ENCODE results near the gene AQR. TPM values are rescaled to one million over a fixed set of nuclear protein-coding genes. Genes with fewer than 3 reads are reported as not detected.

The AQR gene
- 9.5 and 11.9 TPM in 2 replicates for total RNA-seq (2014; rRNA removed; shearing (Covaris generic); ENCODE audit: low replicate concordance)

DNA sequence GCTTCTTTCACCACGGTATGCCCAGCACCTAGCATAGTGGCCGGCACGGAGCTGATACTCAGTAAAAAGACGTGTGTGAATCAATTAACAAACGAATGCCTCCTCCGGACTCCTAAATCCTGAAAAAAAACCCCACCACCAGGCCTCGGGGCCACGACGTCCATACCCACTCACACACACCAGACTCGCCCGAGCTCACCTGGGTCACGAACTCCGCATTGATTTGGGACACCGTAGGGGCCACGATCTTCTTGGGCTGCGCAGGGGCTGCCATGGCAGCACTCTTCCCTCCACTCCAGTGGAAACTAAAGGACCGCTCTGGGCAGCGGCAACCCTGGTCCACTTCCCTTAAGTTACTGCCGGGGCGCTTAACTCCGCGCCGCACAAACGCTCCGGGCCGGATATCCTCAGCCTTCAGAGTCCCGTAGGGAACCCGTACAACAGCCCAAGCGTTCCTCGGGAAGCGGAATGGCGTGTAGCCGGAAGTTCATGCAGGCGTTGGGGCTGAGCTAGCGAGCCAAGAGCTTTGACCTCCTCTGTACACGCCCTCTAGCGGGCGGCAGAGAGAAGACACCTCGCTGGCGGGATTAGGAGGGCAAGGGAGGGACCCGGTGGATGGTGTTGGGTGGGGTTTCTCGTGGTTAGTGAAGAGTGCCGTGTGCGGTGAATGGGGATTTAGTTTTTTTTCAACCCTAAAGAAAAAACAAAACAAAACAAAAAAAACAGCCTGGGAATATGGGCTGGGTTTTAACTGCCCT is at the start of gene AQR:
TSS of gene AQR (minus strand) at position 403 of the 758 bp plus-strand sequence. CDS start at position 274, 129 bp downstream.
- DNase-seq (ENCODE audit: low read depth): peak; percentile 91
- in situ Hi-C loops (cut with HindIII; ENCODE audit: low pct_unique_long_range_greater_than_20kb, low sequenced_read_pairs): no loop called here

DNA sequence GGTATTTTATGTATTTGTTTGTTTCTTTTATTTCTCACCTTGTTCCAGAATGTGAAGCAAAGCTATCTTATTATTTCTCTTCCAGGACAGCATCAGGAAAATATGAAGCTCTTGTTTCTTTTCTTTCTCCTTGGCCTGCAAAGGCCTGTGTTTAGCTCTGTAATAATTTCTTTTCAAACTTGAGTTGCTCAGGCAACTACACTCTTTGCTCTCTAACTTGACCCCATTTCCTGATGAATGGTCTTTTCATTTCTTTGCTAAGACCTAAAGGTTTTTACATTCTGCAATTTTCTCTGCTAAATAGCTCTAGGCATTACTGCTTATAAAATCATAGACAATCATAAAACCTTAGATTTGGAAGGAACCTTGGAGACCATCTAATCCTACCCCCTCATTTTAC is 44.7 kb upstream of the AQR start:
- in situ Hi-C loops (cut with HindIII; ENCODE audit: low pct_unique_long_range_greater_than_20kb, low sequenced_read_pairs): no loop called here
- no peak for DNase-seq (ENCODE audit: low read depth)

DNA sequence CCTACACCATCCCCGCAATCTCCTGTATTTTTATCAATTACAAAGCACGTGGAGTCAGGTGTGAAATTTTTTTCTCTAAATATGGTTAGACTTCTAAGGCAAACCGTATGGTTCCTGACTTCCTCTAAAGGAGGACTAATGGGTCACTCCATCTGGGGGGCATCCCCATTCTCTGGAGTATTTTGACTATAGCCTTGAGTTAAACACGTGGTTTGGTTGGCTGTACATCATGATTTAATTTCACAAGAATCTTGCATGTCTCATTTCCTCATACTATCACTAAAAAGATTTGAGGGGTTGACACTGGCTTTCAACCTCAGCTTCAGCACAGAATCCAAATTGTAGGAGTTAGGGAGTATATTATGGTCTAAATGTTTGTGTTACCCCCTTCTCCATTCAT is 43.8 kb upstream of the AQR start:
- in situ Hi-C loops (cut with HindIII; ENCODE audit: low pct_unique_long_range_greater_than_20kb, low sequenced_read_pairs): no loop called here
- no peak for DNase-seq (ENCODE audit: low read depth)

DNA sequence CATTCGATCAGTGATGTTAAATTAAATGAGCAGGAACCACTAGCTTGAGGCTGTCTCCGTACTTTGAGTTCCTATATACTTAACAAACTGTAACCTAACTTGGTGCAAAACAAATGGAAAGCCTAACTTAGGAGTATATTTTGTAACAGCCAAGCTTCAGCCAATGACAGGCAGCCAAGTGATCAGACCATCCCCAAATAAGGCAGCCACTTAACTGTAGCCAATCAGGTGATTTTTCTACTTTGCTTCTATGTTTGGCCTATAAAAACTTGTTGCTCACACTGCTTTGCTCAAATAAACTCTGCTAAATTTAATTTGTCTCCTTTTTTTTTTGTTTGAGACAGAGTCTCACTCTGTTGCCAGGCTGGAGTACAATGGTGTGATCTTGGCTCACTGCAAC is 37.9 kb upstream of the AQR start:
- no peak for DNase-seq (ENCODE audit: low read depth)
- in situ Hi-C loops (cut with HindIII; ENCODE audit: low pct_unique_long_range_greater_than_20kb, low sequenced_read_pairs): no loop called here

DNA sequence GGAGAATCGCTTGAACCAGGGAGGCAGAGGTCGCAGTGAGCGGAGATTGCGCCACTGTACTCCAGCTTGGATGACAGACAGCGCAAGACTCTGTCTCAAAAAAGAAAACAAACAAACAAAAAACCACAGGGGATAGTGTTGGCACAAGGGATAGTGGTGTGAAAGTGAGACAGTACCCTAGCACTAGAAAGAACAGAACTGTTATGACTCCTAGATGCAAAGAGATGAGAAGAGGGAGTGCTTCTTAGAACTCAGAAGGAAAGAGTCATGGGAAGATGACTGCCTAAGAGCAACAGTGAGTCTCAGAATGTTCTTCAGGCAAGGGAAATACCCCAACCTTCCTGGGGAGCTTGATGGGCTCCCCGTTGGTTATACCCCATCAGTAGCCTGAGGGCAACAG is 36.4 kb upstream of the AQR start:
- no peak for DNase-seq (ENCODE audit: low read depth)
- in situ Hi-C loops (cut with HindIII; ENCODE audit: low pct_unique_long_range_greater_than_20kb, low sequenced_read_pairs): no loop called here

DNA sequence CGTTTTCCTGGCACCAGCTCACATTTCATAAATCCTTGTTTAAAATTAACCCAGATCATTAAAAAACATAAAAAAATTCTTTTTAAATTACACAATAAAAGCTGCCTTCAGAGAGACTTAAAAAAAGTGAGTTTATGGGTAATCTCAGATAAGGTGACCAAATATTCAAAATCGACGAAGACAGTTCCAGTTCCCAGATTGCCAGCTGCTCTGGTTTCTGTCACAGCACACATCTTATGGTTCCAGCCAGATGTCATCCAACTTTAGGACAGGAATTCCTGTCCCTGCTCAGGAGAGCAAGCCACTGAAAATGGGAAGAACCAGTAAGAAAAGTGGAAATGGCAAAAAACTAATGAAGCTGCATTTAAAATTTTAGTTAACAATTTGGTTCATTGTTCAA is 34.4 kb upstream of the AQR start:
- in situ Hi-C loops (cut with HindIII; ENCODE audit: low pct_unique_long_range_greater_than_20kb, low sequenced_read_pairs): no loop called here
- DNase-seq (ENCODE audit: low read depth): no peak

DNA sequence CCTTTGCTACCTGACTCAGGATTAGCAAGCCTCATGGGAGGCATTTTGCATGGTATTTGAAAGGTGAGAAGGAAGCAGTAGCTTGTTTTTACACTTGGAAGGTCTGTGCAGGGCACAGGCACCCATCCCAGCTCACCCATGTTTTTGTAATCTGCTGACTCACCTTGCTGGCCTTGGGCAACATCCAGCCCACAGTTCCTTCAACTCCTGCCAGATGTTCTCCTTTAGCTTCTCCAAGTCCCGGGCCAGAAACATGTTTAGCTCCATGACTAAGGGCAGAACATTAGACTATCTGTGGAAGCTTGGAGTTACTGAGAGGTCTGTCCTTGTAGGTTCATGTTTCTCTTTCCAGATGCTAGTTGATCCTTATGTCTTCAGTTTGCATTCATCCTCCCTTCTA is 31.0 kb upstream of the AQR start:
- in situ Hi-C loops (cut with HindIII; ENCODE audit: low pct_unique_long_range_greater_than_20kb, low sequenced_read_pairs): no loop called here
- DNase-seq (ENCODE audit: low read depth): peak; percentile 78

DNA sequence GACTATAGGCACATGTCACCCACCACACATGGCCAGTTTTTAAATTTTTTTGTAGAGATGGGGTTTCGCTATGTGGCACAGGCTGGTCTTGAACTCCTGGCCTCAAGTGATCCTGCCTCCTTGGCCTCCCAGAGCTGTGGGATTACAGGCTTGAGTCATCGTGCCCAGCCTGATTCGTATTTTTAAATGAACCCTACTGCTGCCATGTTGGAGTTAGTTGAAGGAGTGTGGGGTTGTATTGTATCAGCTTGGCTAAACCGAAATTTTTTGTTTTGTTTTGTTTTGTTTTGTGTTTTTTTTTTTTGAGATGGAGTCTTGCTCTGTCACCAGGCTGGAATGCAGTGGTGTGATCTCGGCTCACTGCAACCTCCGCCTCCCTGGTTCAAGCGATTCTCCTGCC is 30.4 kb upstream of the AQR start:
- peak; percentile 33 for DNase-seq (ENCODE audit: low read depth)
- in situ Hi-C loops (cut with HindIII; ENCODE audit: low pct_unique_long_range_greater_than_20kb, low sequenced_read_pairs): no loop called here

DNA sequence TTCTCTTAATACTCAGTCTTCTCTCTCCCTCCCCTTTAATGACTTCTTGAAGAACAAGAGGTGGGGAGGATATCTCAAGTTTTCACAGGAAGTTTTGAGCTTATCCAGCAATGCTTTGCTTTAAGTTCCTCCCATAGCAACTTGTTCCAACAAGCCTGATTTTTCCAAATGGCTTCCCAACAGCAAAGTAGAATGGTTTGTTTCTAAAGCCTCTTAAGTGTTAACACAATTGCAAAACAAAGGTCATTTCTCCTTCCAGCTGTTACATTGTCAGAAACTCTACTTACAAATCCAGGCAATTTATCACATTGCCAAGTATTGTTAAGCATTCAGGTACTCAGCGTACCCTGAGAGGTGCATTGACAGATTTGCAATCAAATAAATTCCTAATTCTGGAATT is 25.4 kb upstream of the AQR start:
- in situ Hi-C loops (cut with HindIII; ENCODE audit: low pct_unique_long_range_greater_than_20kb, low sequenced_read_pairs): no loop called here
- no peak for DNase-seq (ENCODE audit: low read depth)

DNA sequence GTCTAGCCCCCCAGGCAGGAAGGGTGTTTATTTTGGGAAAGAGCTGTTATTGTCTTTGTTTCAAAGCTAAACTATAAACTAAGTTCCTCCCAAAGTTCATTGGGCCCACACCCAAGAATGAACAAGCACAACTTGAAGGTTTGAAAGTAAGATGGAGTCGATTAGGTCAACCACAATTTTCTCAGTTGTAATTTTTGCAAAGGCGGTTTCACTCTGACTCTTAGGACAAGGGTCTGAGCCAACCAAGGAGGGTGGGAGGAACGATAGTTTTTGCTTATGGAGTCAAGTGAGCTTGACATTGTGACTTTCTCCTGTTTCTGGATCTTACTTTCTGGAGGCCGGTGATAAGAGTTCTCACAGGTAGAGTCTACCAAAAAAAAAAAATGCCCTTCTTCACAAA is 24.3 kb upstream of the AQR start:
- in situ Hi-C loops (cut with HindIII; ENCODE audit: low pct_unique_long_range_greater_than_20kb, low sequenced_read_pairs): no loop called here
- no peak for DNase-seq (ENCODE audit: low read depth)

DNA sequence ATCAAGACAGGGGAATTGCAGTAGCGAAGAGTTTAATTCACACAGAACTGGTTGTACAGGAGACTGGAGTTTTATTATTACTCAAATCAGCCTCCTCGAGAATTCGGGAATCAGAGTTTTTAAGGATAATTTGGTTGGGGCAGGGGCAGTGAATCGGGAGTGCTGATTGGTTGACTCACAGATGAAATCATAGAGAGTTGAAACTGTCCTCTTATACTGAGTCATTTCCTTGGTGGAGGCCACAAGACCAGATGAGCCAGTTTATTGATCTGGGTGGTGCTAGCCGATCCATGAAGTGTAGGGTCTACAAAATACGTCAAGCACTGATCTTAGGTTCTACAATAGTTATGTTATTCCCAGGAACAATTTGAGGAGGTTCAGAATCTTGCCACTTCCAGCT is 23.9 kb upstream of the AQR start:
- in situ Hi-C loops (cut with HindIII; ENCODE audit: low pct_unique_long_range_greater_than_20kb, low sequenced_read_pairs): no loop called here
- no peak for DNase-seq (ENCODE audit: low read depth)

DNA sequence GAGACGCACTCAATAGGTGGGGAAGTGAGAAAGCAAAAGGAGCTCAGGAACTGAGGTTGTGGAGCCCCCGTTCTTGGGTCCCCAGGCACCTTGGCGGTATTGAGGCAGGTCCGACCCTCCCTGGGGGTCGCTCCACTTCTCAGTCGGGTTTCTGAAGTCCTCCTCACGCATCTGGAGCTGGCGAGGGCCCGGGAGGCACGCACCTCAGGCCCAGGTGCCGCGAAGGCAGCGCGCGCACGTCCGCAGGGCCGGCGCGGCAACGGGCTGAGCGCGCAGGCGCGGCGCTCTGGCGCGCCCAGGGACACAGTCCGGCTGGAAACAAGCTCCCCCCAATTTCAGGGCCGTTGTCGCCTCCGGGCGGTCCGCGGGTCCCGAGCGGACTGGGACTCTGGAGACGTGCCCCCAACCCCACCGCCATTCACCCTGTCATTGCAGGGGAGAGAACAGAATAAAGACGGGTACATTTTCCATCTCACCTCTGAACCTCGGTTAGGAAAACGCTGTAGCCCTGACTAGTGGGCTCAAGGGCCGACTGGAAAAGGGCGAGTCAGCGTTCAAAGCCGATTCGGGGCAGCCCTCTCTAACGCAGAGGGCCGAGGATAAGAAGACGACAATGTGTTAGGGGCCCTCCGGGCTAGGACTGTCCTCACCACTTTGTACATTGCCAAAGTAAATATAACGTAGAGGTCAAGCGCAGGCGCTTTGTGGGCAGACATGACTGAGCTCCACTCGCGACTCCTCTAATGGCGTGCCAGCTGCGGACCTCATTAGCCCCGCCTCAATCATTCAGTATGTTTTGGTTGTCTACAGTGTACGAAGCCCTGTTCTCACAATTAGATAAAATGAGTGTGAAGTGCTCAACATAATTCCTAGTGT is 18.7 kb upstream of the AQR start, which contains the start of gene ZNF770:
TSS of gene ZNF770 (minus strand) at position 261 of the 876 bp plus-strand sequence. CDS start 4,853 bp downstream, outside the sequence.
- in situ Hi-C loops (cut with HindIII; ENCODE audit: low pct_unique_long_range_greater_than_20kb, low sequenced_read_pairs): no loop called here
- DNase-seq (ENCODE audit: low read depth): peak; percentile 76

DNA sequence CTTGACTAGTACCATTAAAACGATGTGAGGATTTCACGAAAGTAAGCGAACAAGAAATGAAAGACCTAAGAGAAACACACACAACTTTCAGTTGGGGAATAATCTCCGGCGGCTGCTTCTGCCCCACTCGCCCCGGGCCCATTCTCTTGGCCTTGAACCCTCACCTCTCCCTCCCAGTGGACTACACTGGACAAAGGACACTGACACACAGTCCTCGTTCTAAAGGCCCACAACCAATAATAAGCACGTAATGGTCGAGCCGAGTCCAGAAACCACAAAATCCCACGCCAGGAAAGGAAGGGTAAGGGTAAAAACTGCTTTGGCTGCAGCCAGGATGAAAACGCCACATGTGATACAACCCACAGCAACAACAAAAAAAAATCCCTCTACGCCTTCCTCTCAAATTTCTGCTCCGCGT is 18.1 kb upstream of the AQR start:
- in situ Hi-C loops (cut with HindIII; ENCODE audit: low pct_unique_long_range_greater_than_20kb, low sequenced_read_pairs): no loop called here
- peak; percentile 30 for DNase-seq (ENCODE audit: low read depth)

DNA sequence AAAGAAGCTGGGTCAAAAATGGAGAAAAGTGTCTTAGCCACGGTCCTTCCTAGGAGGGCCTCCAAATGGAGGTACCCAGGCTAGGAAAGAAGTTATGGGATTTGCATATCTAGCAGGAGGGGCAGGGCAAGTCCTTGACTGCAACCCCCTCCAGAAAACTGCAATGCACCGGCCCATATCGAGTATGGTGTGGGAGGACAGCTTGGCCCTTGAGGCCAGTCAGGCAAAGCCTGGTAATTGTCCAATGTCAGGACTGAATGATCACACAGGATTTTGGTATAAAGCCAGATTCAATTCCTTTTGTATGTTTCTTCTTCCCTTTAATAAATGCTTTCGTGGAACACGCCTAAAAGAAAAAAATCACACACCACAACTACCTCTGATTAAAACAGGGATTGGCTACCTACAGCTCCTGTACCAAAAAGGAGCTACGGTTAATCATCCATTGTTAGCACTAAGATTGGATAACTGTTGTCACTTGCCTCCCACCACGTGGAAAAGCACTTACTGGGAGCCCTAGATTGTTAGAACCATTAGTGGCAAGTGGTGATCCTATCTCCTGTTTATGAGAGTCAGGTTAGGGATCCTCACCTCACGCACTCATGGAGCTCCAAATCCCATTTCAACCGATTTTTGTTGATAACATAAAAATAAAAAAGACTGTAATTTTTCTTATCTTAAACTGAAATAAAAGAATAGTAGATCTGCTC is 17.4 kb upstream of the AQR start:
- DNase-seq (ENCODE audit: low read depth): peak; percentile 68
- in situ Hi-C loops (cut with HindIII; ENCODE audit: low pct_unique_long_range_greater_than_20kb, low sequenced_read_pairs): no loop called here

DNA sequence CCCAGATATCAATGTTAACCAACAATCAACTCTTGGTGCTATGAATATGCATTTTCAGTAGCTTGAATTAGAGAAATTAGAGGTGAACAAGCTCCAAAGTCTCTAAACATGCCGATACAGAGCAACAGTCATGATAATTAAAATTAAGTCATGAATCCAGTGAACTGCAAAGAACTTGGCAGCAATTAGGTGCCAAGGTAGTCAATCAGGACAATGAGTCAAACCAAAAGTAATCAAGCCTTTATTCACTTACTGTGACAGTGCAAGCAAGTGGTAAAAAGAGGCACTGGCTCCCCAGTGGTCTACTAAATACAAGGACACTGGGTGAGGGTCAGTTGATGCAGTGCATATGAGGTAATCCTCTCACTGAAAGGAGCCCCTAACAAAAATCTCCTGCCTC is 16.8 kb upstream of the AQR start:
- DNase-seq (ENCODE audit: low read depth): no peak
- in situ Hi-C loops (cut with HindIII; ENCODE audit: low pct_unique_long_range_greater_than_20kb, low sequenced_read_pairs): no loop called here

DNA sequence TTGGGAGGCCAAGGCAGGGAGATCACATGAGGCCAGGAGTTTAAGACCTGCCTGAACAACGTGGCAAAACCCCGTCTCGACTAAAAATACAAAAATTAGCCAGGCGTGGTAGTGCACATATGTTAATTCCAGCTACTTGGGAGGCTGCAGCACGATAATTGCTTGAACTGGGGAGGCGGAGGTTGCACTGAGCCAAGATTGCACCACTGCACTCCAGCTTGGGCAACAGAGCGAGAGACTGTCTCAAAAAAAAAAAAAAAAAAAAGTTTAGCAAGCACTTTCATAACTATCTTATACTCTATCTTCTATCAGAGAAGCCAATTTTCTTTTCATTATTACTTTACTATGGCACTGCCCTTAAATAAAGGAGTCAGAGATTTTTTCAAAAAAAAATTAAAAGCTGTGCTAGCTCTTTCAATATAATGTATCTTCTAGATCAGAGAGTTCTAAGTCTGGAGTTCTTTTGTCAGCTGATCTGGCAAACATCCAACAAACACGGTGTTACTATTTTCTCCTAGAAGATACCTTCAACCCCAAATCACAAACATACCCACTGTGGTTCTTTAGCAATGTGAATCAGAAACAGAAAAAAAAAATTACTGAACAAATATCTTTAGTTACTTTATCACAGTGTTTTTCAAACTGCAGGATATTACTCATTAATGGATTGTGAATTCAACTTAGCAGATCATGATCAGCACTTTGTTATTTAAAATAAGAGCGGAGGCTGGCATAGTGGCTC is 15.5 kb upstream of the AQR start:
- DNase-seq (ENCODE audit: low read depth): peak; percentile 83

DNA sequence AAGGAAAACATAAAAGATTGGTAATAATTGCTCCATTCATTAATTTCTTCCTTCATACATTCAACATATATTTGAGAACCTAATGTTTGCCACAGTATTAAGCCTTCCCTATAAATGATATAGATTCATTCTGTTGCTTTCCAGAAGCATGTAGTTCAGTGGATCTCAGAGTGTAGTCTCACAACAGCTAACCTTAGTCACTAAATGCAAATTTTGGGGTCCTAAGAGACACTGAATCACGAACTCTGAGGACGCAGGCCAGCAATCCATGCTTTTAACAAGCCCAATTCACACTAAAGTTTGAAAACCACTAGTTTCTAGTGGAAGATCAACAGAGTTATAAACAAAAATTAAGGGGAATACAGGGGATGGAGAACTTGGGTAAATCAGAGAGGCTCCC is 7.2 kb upstream of the AQR start:
- no peak for DNase-seq (ENCODE audit: low read depth)
- in situ Hi-C loops (cut with HindIII; ENCODE audit: low pct_unique_long_range_greater_than_20kb, low sequenced_read_pairs): no loop called here

More for the DNA sequence above, 15.5 kb upstream of the AQR start:
- in situ Hi-C loops (cut with HindIII; ENCODE audit: low pct_unique_long_range_greater_than_20kb, low sequenced_read_pairs): no loop called here

DNA sequence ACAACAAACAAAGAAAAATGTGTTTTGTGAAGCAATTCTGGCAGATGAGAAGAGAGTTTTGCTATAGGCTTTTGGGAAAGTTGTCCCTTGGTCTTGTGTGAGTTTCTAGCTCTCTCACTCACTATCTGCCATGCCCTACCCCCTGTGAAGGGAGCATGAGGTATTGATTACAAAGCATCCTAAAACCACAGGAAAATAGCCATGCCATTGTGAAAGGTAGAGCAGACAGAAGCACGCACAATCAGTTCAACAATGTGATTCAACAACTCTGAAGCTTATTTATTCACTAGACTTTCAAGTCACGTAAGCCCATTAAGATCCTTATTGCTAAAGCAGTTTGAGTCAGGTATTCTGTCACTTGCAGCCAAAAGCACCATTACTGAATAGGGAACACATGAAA is 6.5 kb upstream of the AQR start:
- in situ Hi-C loops (cut with HindIII; ENCODE audit: low pct_unique_long_range_greater_than_20kb, low sequenced_read_pairs): no loop called here
- DNase-seq (ENCODE audit: low read depth): no peak
